Measurements from ENCODE around the gene BEST3.

DNA sequence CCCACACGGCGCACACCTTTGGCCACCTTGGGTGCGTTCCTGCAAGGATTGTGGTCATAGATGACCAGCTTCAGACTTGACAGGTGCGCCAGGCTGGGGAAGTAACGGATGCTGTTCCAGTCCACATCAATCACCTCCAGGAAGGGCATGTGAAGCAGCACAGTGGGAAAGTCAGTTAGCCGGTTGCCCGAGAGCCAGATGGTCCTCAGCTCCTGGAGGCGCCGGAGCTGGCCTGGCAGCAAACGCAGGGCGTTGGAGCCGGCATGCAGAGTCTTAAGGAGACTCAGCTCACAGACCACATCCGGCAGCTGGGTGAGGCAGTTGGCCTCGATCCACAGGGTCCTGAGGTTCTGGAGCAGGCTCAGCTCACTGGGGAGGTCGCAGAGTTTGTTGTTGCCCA, 89.0 kb downstream of the BEST3 start:
- TF ChIP-seq, protein P1, sequence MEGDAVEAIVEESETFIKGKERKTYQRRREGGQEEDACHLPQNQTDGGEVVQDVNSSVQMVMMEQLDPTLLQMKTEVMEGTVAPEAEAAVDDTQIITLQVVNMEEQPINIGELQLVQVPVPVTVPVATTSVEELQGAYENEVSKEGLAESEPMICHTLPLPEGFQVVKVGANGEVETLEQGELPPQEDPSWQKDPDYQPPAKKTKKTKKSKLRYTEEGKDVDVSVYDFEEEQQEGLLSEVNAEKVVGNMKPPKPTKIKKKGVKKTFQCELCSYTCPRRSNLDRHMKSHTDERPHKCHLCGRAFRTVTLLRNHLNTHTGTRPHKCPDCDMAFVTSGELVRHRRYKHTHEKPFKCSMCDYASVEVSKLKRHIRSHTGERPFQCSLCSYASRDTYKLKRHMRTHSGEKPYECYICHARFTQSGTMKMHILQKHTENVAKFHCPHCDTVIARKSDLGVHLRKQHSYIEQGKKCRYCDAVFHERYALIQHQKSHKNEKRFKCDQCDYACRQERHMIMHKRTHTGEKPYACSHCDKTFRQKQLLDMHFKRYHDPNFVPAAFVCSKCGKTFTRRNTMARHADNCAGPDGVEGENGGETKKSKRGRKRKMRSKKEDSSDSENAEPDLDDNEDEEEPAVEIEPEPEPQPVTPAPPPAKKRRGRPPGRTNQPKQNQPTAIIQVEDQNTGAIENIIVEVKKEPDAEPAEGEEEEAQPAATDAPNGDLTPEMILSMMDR (IDR thresholded peaks at IDR 0.05), result no peak
- TF ChIP-seq POLR2AphosphoS5 (IDR thresholded peaks at IDR 0.05), result no peak
- no peak for TF ChIP-seq POLR2A (IDR thresholded peaks at IDR 0.05)
